CD4-positive, alpha-beta T cell treated with Interleukin-10 for 1 hour (primary cell): ENCODE measurements around the gene LARP1B.
"Not testable (repeated sequence)": the region's sequence is repeated elsewhere in the genome, so short reads cannot be mapped to it uniquely, and the experiment has no call there.

Experiments used
- DNase-seq: peaks from one replicate; pipeline ENCODE4 v3.0.0-alpha.2; 2020

The LARP1B gene

GRCh38 chr4:128228845-128229795 is 168.0 kb downstream of the LARP1B start:
- DNase-seq = no peak

- no peak for DNase-seq
Observed at GRCh38 chr4:128232719-128233118, 171.6 kb downstream of the LARP1B start.

DNA sequence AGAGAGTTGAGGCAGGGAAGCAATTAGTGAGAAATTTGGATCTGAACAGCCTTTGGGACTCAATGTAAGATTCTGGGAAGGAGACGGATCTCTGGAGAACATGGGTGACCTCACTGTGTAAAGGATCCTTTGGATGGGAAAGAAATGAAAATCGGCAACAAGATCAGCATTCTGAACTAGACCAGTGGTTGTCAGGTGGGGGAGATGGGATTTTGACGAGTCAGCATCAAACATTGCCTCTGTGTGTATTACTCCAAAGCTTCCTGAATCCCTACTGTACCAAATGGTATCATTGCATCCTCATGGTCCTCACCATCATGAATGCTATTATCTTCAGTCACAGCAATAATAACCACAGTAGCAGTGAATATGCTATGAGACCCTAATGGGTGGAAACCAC is 173.7 kb downstream of the LARP1B start:
- no peak for DNase-seq

DNA sequence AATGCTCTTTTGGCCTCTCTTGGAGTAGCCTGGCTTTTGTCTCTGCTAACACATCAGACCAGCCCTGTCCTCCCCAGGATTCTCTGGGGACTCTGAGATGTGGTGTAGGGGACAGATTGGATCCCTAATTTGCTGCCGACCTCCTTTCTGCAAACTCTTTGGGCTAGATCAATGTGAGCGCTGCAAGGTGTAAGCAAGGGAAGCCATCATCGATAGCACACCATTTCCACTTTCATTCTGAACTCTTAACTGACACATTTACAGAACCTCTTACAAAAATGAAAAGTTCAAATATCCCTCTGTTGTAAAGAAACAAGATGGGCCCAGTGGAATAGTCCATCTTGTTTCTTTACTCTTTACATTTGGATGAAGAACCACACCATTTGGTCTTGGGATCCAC is 179.9 kb downstream of the LARP1B start:
- no peak for DNase-seq

DNA sequence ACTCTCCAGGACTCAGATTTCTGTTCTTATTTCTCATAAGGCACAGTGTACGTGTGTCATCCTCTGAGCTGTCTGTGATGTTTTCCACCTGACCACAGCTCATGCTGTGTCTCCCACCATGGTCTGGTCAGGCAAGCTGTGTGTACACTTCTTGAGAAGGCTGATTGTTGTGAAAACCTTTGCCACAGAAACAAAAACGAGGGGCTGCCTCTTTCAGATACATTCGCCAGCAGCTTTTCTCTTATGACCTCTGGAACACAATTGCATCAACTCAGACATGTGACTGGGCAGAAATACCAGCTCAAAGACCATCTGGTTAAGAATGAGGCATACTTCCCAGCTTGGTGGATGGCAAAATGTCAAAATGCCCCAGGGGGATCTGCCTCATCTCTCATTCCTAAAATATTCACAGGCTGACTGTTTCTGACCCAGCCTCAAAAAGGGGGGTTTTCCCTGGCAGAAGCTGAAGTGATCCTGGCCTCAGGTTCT is 180.4 kb downstream of the LARP1B start:
- DNase-seq = no peak

- no peak for DNase-seq
Observed at GRCh38 chr4:128241981-128242380, 180.9 kb downstream of the LARP1B start.

- DNase-seq = no peak
Observed at GRCh38 chr4:128242601-128243000, 181.5 kb downstream of the LARP1B start.

- no peak for DNase-seq
Observed at GRCh38 chr4:128244379-128244778, 183.3 kb downstream of the LARP1B start.

GRCh38 chr4:128245391-128245790 is 184.3 kb downstream of the LARP1B start:
- not testable (repeated sequence) for DNase-seq

GRCh38 chr4:128247906-128248305 is 186.8 kb downstream of the LARP1B start:
- DNase-seq = no peak

- DNase-seq = no peak
Observed at GRCh38 chr4:128249787-128250668, 188.9 kb downstream of the LARP1B start.

DNA sequence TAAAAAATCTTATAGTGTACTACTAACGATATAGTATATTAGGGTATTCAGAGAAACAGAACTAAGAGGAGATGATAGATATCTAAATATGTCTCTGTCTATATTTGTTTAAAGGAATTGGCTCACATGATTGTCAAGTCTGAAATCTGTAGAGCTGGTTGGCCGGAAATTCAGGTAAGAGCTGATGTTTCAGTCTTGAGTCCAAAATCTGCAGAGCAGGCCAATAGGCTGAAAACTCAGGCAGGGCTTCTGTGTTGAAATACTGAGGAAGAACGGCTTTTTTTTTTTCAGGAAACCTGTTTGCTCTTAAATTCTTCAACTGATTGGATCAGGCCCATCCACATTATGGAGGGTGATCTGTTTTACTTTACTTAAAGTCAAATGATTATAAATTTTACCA is 194.8 kb downstream of the LARP1B start:
- no peak for DNase-seq

DNA sequence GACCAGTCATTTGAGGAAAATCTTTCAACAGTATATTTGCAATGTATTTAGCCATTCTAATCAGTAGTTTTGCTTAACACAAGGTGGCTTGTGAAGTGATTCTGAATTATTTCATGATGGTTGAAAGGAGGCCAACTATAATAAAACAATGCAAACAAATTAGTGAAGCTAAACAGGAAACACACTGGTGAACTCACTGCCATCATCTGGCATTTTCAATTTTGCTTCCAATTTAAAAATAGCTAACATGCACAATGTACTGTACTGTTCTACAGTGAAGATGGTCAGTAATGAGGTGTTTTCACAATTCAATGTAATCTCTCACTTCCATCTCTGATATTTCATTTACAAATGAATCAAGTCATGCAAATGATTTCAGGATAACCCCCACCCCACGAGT is 195.4 kb downstream of the LARP1B start:
- DNase-seq = no peak

DNA sequence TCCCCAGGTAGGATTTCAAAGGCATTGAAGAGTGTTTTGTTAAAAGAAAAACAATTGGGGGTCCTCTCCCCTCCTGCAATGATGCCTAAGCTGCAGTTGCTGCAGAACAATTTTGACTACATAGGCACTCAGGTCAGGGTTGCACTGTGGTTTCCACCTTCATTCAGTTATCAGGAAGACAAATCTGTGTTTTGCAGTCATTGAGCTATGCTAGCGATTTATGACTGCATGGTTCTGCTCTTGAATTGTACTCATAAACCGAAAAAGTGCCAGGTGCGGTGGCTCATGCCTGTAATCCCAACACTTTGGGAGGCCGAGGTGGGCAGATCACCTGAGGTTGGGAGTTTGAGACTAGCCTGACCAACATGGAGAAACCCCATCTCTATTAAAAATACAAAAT is 197.1 kb downstream of the LARP1B start:
- DNase-seq = not testable (repeated sequence)

DNA sequence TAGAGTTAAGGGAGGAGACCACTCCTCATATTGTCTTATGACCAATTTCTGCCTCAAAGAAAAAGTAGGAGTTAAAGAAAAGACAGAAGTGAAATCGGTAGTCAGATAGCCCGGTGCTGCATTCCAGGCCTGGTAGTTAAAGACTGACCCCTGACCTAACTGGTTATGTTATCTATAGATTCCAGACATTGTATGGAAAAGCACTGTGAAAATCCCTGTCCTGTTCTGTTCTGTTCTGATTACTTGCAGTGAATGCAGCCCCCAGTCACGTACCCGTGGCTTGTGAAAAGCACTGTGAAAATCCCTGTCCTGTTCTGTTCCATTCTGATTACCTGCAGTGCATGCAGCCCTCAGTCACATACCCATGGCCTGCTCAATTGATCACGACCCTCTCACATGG is 198.8 kb downstream of the LARP1B start:
- DNase-seq = not testable (repeated sequence)
